Heart left ventricle (tissue), 16 donors: ENCODE measurements around the gene C2. TPM values are rescaled to one million over a fixed set of nuclear protein-coding genes. Genes with fewer than 3 reads are reported as not detected.

Experiments used
- ATAC-seq, 4 donors: fragments of 200-7000 bp; cut with Tn5 transposase; one replicate each; pipeline ENCODE4 v1.9.1; 2020 to 2022; ENCODE audit warnings: moderate library complexity in 4 of 4, mild to moderate bottlenecking in 3 of 4, moderate number of reproducible peaks in 1 of 4
- DNase-seq, 5 donors: peaks; one replicate each; pipeline ENCODE4 v3.0.0-alpha.2; 2020
- H3K27ac ChIP-seq, 12 donors: fragments of 200-600 bp; sonication (generic) in 4 of 12; one replicate each; pipeline versions ENCODE4 v1.5.0 to v1.8.0; 2016 to 2022; ENCODE audit warnings: mild to moderate bottlenecking in 2 of 12
- H3K27me3 ChIP-seq, 9 donors: fragments of 200-600 bp; sonication (generic) in 2 of 9; one replicate each; pipeline versions ENCODE4 v1.5.1 to v1.8.0; 2016 to 2022; ENCODE audit warnings: mild to moderate bottlenecking in 3 of 9
- H3K36me3 ChIP-seq, 9 donors: fragments of 200-600 bp; sonication (generic) in 2 of 9; one replicate each; pipeline versions ENCODE4 v1.5.0 to v1.8.0; 2018 to 2022; ENCODE audit warnings: mild to moderate bottlenecking in 2 of 9
- H3K4me1 ChIP-seq, 12 donors: fragments of 200-600 bp; sonication (generic) in 4 of 12; one replicate each; pipeline versions ENCODE4 v1.5.0 to v1.8.0; 2016 to 2022; ENCODE audit warnings: mild to moderate bottlenecking in 3 of 12
- H3K4me3 ChIP-seq, 12 donors: fragments of 200-600 bp; sonication (generic) in 4 of 12; one replicate each; pipeline versions ENCODE4 v1.5.0 to v1.8.0; 2017 to 2022; ENCODE audit warnings: mild to moderate bottlenecking in 9 of 12, moderate library complexity in 4 of 12
- H3K9me3 ChIP-seq, 12 donors: fragments of 200-600 bp; sonication (generic) in 4 of 12; one replicate each; pipeline versions ENCODE4 v1.5.0 to v1.8.0; 2016 to 2022; ENCODE audit warnings: mild to moderate bottlenecking in 1 of 12
- POLR2A ChIP-seq, 2 donors: fragments of 450-650 bp; IDR thresholded peaks; one replicate each; pipeline ENCODE4 v1.6.1; 2017; ENCODE audit warnings: antibody characterized with exemption in 2 of 2, mild to moderate bottlenecking in 2 of 2, moderate library complexity in 2 of 2
- WGBS, 4 donors: extraction: QIAGEN DNeasy Blood & Tissue Kit in 2 of 4; methylation state at CpG; one replicate each; pipeline versions ENCODE4 v1.1.5 to v1.1.7; 2013 to 2018; 5-methylcytosine and 5-hydroxymethylcytosine counted together
- intact Hi-C, 10 donors: fragments of 100-400 bp; cut with DNase I; formaldehyde crosslinking; loops; one replicate each; pipeline versions ENCODE4 v1.11.1 to v1.14.2; 2022
- polyA plus RNA-seq, 2 donors: library from polyadenylated mRNA; stranded (reverse); fragments of 200-250 nt; gene quantifications; one replicate each; pipeline ENCODE4 v1.2.3, GENCODE V29; 2013
- total RNA-seq, 9 donors: library from RNA; depleted of rRNA in 2 of 9; stranded (reverse); fragments of >200 nt in 2 of 9; fragmentation: NEBNext Ultra II Directional in 3 of 9; extraction: Animal tissue kit (Norgen Biotek cat#: 25700) in 3 of 9; gene quantifications; one replicate each; pipeline versions ENCODE4 v1.1.0 to v1.2.4, GENCODE V29; 2016 to 2023
- TF ChIP-seq, protein P1 (sequence below), 12 donors: fragments of 200-600 bp; sonication (generic) in 4 of 12; IDR thresholded peaks; one replicate each; pipeline versions ENCODE4 v1.5.0 to v1.8.0; 2018 to 2022; ENCODE audit warnings: antibody characterized with exemption in 12 of 12, mild to moderate bottlenecking in 5 of 12
- donor health status: ischemic (EF 13 %, LVEDD 7.1; RV severe dilation, severe dysfunction).
- donor health status: healthy with polysubstance abuse.
- donor health status: DM: no; HTN: yes; CAD: no.
- donor health status: DM: no; HTN: no; CAD: no.
- donor health status: ischemic (EF 25% LVEDD 6.9; RV normal size, moderate dysfunction).
- donor health status: ischemic (EF 25% LVEDD 5.7; RV mildly dilated, moderate dysfunction).
- donor health status: healthy.
- donor health status: DM: yes; HTN: yes; CAD: no.
- donor health status: ischemic (EF 35%, LVEDD 5.7; RV mildly dilated, moderate dysfunction).
- donor health status: nonischemic (EF 11% LVEDD 7.7; RV severe dilation, severe dysfunction).
- donor health status: DM: yes; HTN: yes; CAD: no.
- donor health status: PGD.
- donor health status: ischemic (EF 29% LVEDD 5.4; RV normal size, mild dysfunction).
- donor health status: nonischemic (EF 23%, LVEDD 6.1; RV moderate dilation, normal function).

C2 gene
- total and polyA plus RNA-seq, 11 donors, result 0.69 to 103 (median 4.8) TPM

DNA sequence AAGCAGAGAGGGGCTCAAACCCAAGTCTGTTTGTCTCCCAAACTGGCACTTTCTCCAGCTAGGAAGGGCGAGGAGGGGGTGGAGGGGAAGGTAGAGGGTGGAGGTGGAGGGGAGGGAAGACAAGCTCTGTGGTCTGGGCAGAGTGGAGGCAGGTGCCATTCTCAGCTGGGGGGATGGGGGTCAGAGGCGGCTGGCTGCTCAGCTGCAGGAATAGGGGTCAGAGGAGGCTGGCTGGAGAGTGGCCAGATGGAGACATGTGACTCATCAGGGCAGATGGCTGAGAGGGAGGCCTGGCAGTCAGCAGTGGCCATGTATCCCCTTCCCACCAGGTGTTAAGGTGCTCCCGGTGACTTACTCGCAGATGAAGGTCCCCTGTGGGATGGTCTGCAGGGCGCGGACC, 45.2 kb upstream of the C2 start:
- intact Hi-C loops, result no loop called here
- no peaks in the 10 kb centered on the region for H3K4me1 ChIP-seq
- no peaks in the 10 kb centered on the region for H3K27me3 ChIP-seq
- no peaks in the 10 kb centered on the region for H3K9me3 ChIP-seq
- no peak overlapping the region for H3K4me3 ChIP-seq
- peaks cover 0 to 82% (median 74%) of the 10 kb centered on the region in 9 donors for H3K36me3 ChIP-seq
- 74 to 89% (median 85%) methylated on average over 5 to 6 of the region's 6 CpGs for WGBS, 4 donors
- no peak overlapping the region for H3K27ac ChIP-seq
- no peak for TF ChIP-seq POLR2A (IDR thresholded peaks at IDR 0.05)
- TF ChIP-seq, protein P1, sequence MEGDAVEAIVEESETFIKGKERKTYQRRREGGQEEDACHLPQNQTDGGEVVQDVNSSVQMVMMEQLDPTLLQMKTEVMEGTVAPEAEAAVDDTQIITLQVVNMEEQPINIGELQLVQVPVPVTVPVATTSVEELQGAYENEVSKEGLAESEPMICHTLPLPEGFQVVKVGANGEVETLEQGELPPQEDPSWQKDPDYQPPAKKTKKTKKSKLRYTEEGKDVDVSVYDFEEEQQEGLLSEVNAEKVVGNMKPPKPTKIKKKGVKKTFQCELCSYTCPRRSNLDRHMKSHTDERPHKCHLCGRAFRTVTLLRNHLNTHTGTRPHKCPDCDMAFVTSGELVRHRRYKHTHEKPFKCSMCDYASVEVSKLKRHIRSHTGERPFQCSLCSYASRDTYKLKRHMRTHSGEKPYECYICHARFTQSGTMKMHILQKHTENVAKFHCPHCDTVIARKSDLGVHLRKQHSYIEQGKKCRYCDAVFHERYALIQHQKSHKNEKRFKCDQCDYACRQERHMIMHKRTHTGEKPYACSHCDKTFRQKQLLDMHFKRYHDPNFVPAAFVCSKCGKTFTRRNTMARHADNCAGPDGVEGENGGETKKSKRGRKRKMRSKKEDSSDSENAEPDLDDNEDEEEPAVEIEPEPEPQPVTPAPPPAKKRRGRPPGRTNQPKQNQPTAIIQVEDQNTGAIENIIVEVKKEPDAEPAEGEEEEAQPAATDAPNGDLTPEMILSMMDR (IDR thresholded peaks at IDR 0.05), result no peak
- no peak for DNase-seq
- ATAC-seq, result peak in 1 of 4 donors; percentile 25

DNA sequence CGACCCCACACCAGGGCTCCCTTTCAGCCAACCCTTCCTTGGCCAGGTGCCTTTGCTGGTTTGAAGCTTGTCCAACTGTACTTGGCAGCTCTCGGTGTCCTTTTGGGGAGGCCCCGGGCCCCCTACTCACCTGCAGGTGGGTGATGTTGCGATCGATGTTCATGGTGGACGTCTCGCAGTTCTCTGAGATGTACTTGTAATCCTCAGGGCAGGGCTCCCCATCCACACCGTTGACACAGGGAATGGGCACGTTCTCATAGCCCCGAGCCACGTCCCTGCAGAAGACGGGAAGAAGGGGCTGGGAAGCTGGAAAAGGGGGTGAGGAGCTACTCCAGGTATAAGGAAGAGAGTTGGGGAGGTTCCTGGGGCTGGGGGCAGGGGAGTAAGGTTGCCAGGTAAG, 43.8 kb upstream of the C2 start:
- DNase-seq (no peak), ATAC-seq (no peak)
- 93 to 97% (median 94%) methylated on average over 11 to 12 of the region's 12 CpGs for WGBS, 4 donors
- no peak for TF ChIP-seq POLR2A (IDR thresholded peaks at IDR 0.05)
- TF ChIP-seq, protein P1 (IDR thresholded peaks at IDR 0.05), result no peak
- H3K27ac ChIP-seq, result no peak overlapping the region
- H3K4me3 ChIP-seq, result no peak overlapping the region
- intact Hi-C loops, result no loop called here
- H3K27me3 ChIP-seq, result no peaks in the 10 kb centered on the region
- H3K9me3 ChIP-seq, result no peaks in the 10 kb centered on the region
- no peaks in the 10 kb centered on the region for H3K4me1 ChIP-seq
- peaks cover 0 to 94% (median 87%) of the 10 kb centered on the region in 9 donors for H3K36me3 ChIP-seq

DNA sequence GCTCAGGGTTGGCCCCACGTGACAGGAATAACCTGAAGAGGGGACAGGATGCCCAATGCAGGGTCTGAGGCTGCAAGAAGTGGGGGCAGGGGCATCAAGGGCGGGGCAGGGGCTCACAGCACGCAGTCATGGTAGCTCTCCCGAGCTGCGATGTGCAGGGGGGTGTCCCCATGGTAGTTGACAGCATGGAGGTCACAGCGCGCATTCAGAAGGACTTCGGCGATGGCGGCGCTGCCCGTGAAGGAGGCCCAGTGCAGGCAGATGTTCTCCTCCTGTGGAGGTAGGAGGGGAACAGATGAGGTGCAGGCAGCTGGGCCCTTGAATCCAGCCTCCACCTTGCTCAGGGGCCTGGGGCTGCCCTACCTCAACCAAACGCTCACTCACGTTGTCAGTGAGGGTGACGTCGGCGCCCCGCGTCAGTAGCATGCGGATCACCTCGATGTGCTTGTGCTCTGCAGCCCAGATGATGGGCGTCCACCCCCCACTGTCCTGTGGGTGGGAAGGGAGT, 42.9 kb upstream of the C2 start:
- TF ChIP-seq, protein P1 (IDR thresholded peaks at IDR 0.05), result no peak
- no peak for TF ChIP-seq POLR2A (IDR thresholded peaks at IDR 0.05)
- Histone ChIP-seq H3K4me1 (no peaks in the 10 kb centered on the region), H3K4me3 (no peak overlapping the region), H3K36me3 (peaks cover 0 to 99% (median 95%) of the 10 kb centered on the region in 9 donors), H3K9me3 (no peaks in the 10 kb centered on the region), H3K27me3 (no peaks in the 10 kb centered on the region), H3K27ac (no peak overlapping the region)
- ATAC-seq (no peak), DNase-seq (no peak)
- intact Hi-C loops, result no loop called here
- WGBS, 4 donors, result 92 to 95% (median 95%) methylated on average over 14 to 22 of the region's 22 CpGs

DNA sequence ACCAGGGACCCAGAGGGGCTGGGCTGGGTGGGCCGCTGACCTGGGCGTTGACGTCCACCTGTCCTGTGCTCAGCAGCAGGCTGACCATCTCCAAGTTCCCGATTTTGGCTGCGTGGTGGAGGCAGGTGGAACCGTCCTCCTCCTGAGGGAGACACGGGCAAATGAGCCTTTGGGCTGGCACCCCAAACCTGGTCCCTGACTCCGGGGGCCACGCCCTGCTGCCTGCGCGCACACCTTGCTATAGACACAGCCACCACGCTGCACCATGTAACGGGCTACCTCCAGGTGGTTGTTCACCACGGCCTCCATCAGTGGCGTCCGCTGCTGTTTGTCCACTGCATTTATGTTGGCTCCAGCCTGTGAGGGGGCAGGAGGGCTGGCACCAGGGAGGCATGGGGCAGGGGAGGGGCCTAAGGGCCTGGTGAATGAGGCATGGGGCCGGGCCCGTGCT, 41.0 kb upstream of the C2 start:
- H3K9me3 ChIP-seq, result no peaks in the 10 kb centered on the region
- no peak overlapping the region for H3K4me3 ChIP-seq
- DNase-seq (no peak), ATAC-seq (no peak)
- H3K36me3 ChIP-seq, result peaks cover 0 to 96% (median 91%) of the 10 kb centered on the region in 9 donors
- WGBS, 4 donors, result 88 to 94% (median 92%) methylated on average over 16 to 18 of the region's 18 CpGs
- H3K27ac ChIP-seq, result no peak overlapping the region
- H3K27me3 ChIP-seq, result no peaks in the 10 kb centered on the region
- no peaks in the 10 kb centered on the region for H3K4me1 ChIP-seq
- intact Hi-C loops, result no loop called here
- no peak for TF ChIP-seq POLR2A (IDR thresholded peaks at IDR 0.05)
- TF ChIP-seq, protein P1 (IDR thresholded peaks at IDR 0.05), result no peak
